Smooth muscle cell (in vitro differentiated cells): ENCODE results near the gene ZFAND3. TPM values are rescaled to one million over a fixed set of nuclear protein-coding genes. Genes with fewer than 3 reads are reported as not detected.
"Not testable (repeated sequence)": the region's sequence is repeated elsewhere in the genome, so short reads cannot be mapped to it uniquely, and the experiment has no call there.

ENCODE experiments used
- DNase-seq: peaks from one replicate; lab custom pipeline; 2025; ENCODE audit not compliant: unreplicated experiment; lab: John Stamatoyannopoulos, UW
- H2AFZ ChIP-seq: fragments of 200-600 bp; sonication (generic); 2 replicates; pipeline ENCODE4 v1.6.0; 2016; ENCODE audit warnings: antibody characterized with exemption, low read depth, mild to moderate bottlenecking
- H3F3A ChIP-seq: fragments of 200-600 bp; sonication (generic); 2 replicates; pipeline ENCODE4 v1.6.0; 2017; ENCODE audit warnings: antibody characterized with exemption, low read depth
- H3K27ac ChIP-seq: fragments of 200-600 bp; sonication (generic); 2 replicates; pipeline ENCODE4 v1.5.1; 2016; ENCODE audit warnings: low read depth, mild to moderate bottlenecking
- H3K27me3 ChIP-seq: fragments of 200-600 bp; sonication (generic); 2 replicates; pipeline ENCODE4 v1.6.1; 2016; ENCODE audit warnings: low read depth, mild to moderate bottlenecking
- H3K36me3 ChIP-seq: fragments of 200-600 bp; sonication (generic); 2 replicates; pipeline ENCODE4 v1.5.1; 2016; ENCODE audit warnings: low read depth
- H3K4me1 ChIP-seq: fragments of 200-600 bp; sonication (generic); 2 replicates; pipeline ENCODE4 v1.5.1; 2016; ENCODE audit warnings: low read depth
- H3K4me2 ChIP-seq: fragments of 200-600 bp; sonication (generic); 2 replicates; pipeline ENCODE4 v1.6.0; 2016; ENCODE audit warnings: mild to moderate bottlenecking
- H3K4me3 ChIP-seq: fragments of 200-600 bp; sonication (generic); 2 replicates; pipeline ENCODE4 v1.5.1; 2016; ENCODE audit warnings: mild to moderate bottlenecking
- H3K79me2 ChIP-seq: fragments of 200-600 bp; sonication (generic); 2 replicates; pipeline ENCODE4 v1.6.0; 2016; ENCODE audit warnings: low read depth, mild to moderate bottlenecking
- H3K9ac ChIP-seq: fragments of 200-600 bp; sonication (generic); 2 replicates; pipeline ENCODE4 v1.6.0; 2016; ENCODE audit warnings: low read depth
- H3K9me3 ChIP-seq: fragments of 200-600 bp; sonication (generic); replicated peaks from 2 replicates; pipeline ENCODE4 v1.5.1; 2016; ENCODE audit warnings: low read depth
- H4K20me1 ChIP-seq: fragments of 200-600 bp; sonication (generic); 2 replicates; pipeline ENCODE4 v1.6.0; 2016; ENCODE audit warnings: low read depth
- CTCF ChIP-seq: fragments of 200-600 bp; sonication (generic); IDR thresholded peaks from 2 replicates; pipeline ENCODE4 v1.5.1; 2017; ENCODE audit warnings: borderline replicate concordance, mild to moderate bottlenecking, antibody characterized with exemption; ENCODE audit not compliant: insufficient read depth, poor library complexity, severe bottlenecking
- WGBS: methylation state at CpG from one replicate; pipeline ENCODE4 v1.1.7; 2016; ENCODE audit warnings: low lambda C conversion rate; 5-methylcytosine and 5-hydroxymethylcytosine counted together
- polyA plus RNA-seq: library from polyadenylated mRNA; unstranded; fragments of >200 nt; fragmentation: Nextera tagmentation; extraction: Ambion mirVana; gene quantifications from 2 replicates; pipeline ENCODE4 v1.2.1, GENCODE V29; 2016
- total RNA-seq: library from RNA; depleted of rRNA; stranded (reverse); fragments of >200 nt; gene quantifications from 2 replicates; pipeline ENCODE4 v1.2.3, GENCODE V29; 2014

The ZFAND3 gene
- total and polyA plus RNA-seq, 2 experiments from 2014 or later: 27.6 to 40.5 TPM

GRCh38 chr6:37891072-37891471 lies 71.5 kb downstream of the ZFAND3 start:
- H3K27me3 ChIP-seq: no peaks in the 10 kb centered on the region
- no peaks in the 10 kb centered on the region for H3K4me1 ChIP-seq
- H3F3A ChIP-seq: no peaks in the 10 kb centered on the region
- H3K36me3 ChIP-seq: no peaks in the 10 kb centered on the region
- H3K9ac ChIP-seq: no peak overlapping the region
- DNase-seq: no peak
- no peak overlapping the region for H3K4me2 ChIP-seq
- H3K79me2 ChIP-seq: peaks cover 99% of the 10 kb centered on the region
- no peak overlapping the region for H2AFZ ChIP-seq
- 76% methylated on average over 5 of the region's 5 CpGs for WGBS
- H4K20me1 ChIP-seq: peaks cover 100% of the 10 kb centered on the region
- H3K9me3 ChIP-seq: no peaks in the 10 kb centered on the region
- H3K4me3 ChIP-seq: no peak overlapping the region
- H3K27ac ChIP-seq: no peak overlapping the region
- TF ChIP-seq CTCF: no peak

GRCh38 chr6:37893257-37893656 lies 73.7 kb downstream of the ZFAND3 start:
- no peaks in the 10 kb centered on the region for H3K27me3 ChIP-seq
- no peaks in the 10 kb centered on the region for H3K9me3 ChIP-seq
- no peak overlapping the region for H3K9ac ChIP-seq
- peaks cover 13% of the 10 kb centered on the region for H3K4me1 ChIP-seq
- DNase-seq: no peak
- no peak overlapping the region for H3K27ac ChIP-seq
- TF ChIP-seq CTCF: no peak
- H3K4me3 ChIP-seq: no peak overlapping the region
- no peak overlapping the region for H2AFZ ChIP-seq
- H3K36me3 ChIP-seq: no peaks in the 10 kb centered on the region
- H4K20me1 ChIP-seq: peaks cover 100% of the 10 kb centered on the region
- H3K79me2 ChIP-seq: peaks cover 99% of the 10 kb centered on the region
- H3K4me2 ChIP-seq: no peak overlapping the region
- no peaks in the 10 kb centered on the region for H3F3A ChIP-seq
- 90% methylated on average over 3 of the region's 3 CpGs for WGBS

GRCh38 chr6:37893734-37894133 lies 74.2 kb downstream of the ZFAND3 start:
- H3F3A ChIP-seq, DNase-seq, H3K9ac ChIP-seq, H2AFZ ChIP-seq, H3K4me2 ChIP-seq, H3K27me3 ChIP-seq, H3K36me3 ChIP-seq, H3K27ac ChIP-seq, H3K4me3 ChIP-seq, H3K9me3 ChIP-seq: not testable (repeated sequence)
- H4K20me1 ChIP-seq: peaks cover 100% of the 10 kb centered on the region
- peaks cover 99% of the 10 kb centered on the region for H3K79me2 ChIP-seq
- H3K4me1 ChIP-seq: peaks cover 13% of the 10 kb centered on the region
- 89% methylated on average over 9 of the region's 9 CpGs for WGBS

GRCh38 chr6:37894585-37894984 lies 75.1 kb downstream of the ZFAND3 start:
- Histone ChIP-seq H3K9me3 (no peaks in the 10 kb centered on the region), H2AFZ (no peak overlapping the region), H3K4me1 (peaks cover 13% of the 10 kb centered on the region), H3K4me2 (no peak overlapping the region), H3K36me3 (no peaks in the 10 kb centered on the region), H3K27me3 (no peaks in the 10 kb centered on the region), H4K20me1 (peaks cover 100% of the 10 kb centered on the region), H3K79me2 (peaks cover 99% of the 10 kb centered on the region), H3K9ac (no peak overlapping the region), H3K27ac (no peak overlapping the region), H3K4me3 (no peak overlapping the region), H3F3A (no peaks in the 10 kb centered on the region)
- WGBS: 92% methylated on average over 5 of the region's 5 CpGs
- no peak for TF ChIP-seq CTCF
- no peak for DNase-seq
